ENCODE results near the gene ELMO1. TPM values are rescaled to one million over a fixed set of nuclear protein-coding genes. Genes with fewer than 3 reads are reported as not detected.

The ELMO1 gene
- total RNA-seq, 4 donors from 2014 or later, result 58.7 to 293 (median 81.0) TPM

- DNase-seq (ENCODE audit: low spot score) (no peak), ATAC-seq (ENCODE audit: low FRiP score) (no peak)
- no peak for TF ChIP-seq CTCF (IDR thresholded peaks at IDR 0.05)
These were observed 437.3 kb downstream of the ELMO1 start for GRCh38 chr7:37011151-37011890.

- TF ChIP-seq CTCF (IDR thresholded peaks at IDR 0.05), result no peak
- DNase-seq (ENCODE audit: low spot score), result no peak
- no peak for ATAC-seq (ENCODE audit: low FRiP score)
These were observed 439.5 kb downstream of the ELMO1 start for GRCh38 chr7:37009125-37009675.

- DNase-seq (ENCODE audit: low spot score) (no peak), ATAC-seq (ENCODE audit: low FRiP score) (no peak)
- no peak for TF ChIP-seq CTCF (IDR thresholded peaks at IDR 0.05)
These were observed 441.0 kb downstream of the ELMO1 start for GRCh38 chr7:37007691-37008090.

GRCh38 chr7:37007268-37007667 lies 441.4 kb downstream of the ELMO1 start:
- TF ChIP-seq CTCF (IDR thresholded peaks at IDR 0.05), result no peak
- DNase-seq (ENCODE audit: low spot score) (no peak), ATAC-seq (ENCODE audit: low FRiP score) (no peak)

- no peak for TF ChIP-seq CTCF (IDR thresholded peaks at IDR 0.05)
- DNase-seq (ENCODE audit: low spot score) (no peak), ATAC-seq (ENCODE audit: low FRiP score) (no peak)
These were observed 441.9 kb downstream of the ELMO1 start for GRCh38 chr7:37006764-37007163.

- no peak for DNase-seq (ENCODE audit: low spot score)
- ATAC-seq (ENCODE audit: low FRiP score), result no peak
- TF ChIP-seq CTCF (IDR thresholded peaks at IDR 0.05), result no peak
These were observed 448.2 kb downstream of the ELMO1 start for GRCh38 chr7:37000511-37000910.
